WTC11 (cell line): ENCODE results near the gene PCED1A. TPM values are rescaled to one million over a fixed set of nuclear protein-coding genes. Genes with fewer than 3 reads are reported as not detected.

Experiments used
- ATAC-seq: fragments of 200-7000 bp; cut with Tn5 transposase; 2 replicates; pipeline ENCODE4 v1.10.0; 2021; ENCODE audit warnings: mild to moderate bottlenecking, moderate library complexity
- Bru-seq: library from RNA; stranded (reverse); fragments of 400-500 nt; gene quantifications from one replicate; lab custom pipeline; 2021; lab: Mats Ljungman, UMichigan
- CTCF ChIA-PET: fragments of 300-600 bp; sonication (Branson Sonifier 250); formaldehyde crosslinking; loops from one replicate; lab custom pipeline; 2021; ENCODE audit warnings: antibody characterized with exemption; lab: Charles Lee
- POLR2A ChIA-PET: fragments of 350-600 bp; sonication (Branson Sonifier 250); formaldehyde crosslinking; loops from one replicate; lab custom pipeline; 2021; ENCODE audit warnings: antibody characterized with exemption; lab: Charles Lee
- DNase-seq: peaks from one replicate; pipeline ENCODE4 v3.0.0; 2021; ENCODE audit warnings: low spot score
- H3K27ac Mint-ChIP-seq: 2 replicates; pipeline ENCODE4 v1.8.0; 2021; ENCODE audit warnings: mixed read lengths
- H3K27me3 Mint-ChIP-seq: 2 replicates; pipeline ENCODE4 v1.8.0; 2021; ENCODE audit warnings: low read depth, mild to moderate bottlenecking, moderate library complexity, mixed read lengths
- H3K36me3 Mint-ChIP-seq: 2 replicates; pipeline ENCODE4 v1.8.0; 2021; ENCODE audit warnings: mixed read lengths
- H3K4me1 Mint-ChIP-seq: 2 replicates; pipeline ENCODE4 v1.8.0; 2022; ENCODE audit warnings: mixed read lengths
- H3K4me3 Mint-ChIP-seq: 2 replicates; pipeline ENCODE4 v1.8.0; 2021; ENCODE audit warnings: mild to moderate bottlenecking, moderate library complexity, mixed read lengths
- H3K9me3 Mint-ChIP-seq: 2 replicates; pipeline ENCODE4 v1.8.0; 2021; ENCODE audit warnings: mixed read lengths
- ARID4B ChIP-seq: sonication (generic); formaldehyde crosslinking; IDR thresholded peaks from 2 replicates; pipeline ENCODE4 v1.8.0; 2023; ENCODE audit warnings: missing genetic modification reagents, mild to moderate bottlenecking, borderline replicate concordance
- ATF2 ChIP-seq: sonication (generic); formaldehyde crosslinking; IDR thresholded peaks from 2 replicates; pipeline ENCODE4 v1.8.1; 2022; ENCODE audit warnings: low read depth, missing genetic modification reagents, borderline replicate concordance
- CREM ChIP-seq: sonication (generic); formaldehyde crosslinking; IDR thresholded peaks from 2 replicates; pipeline ENCODE4 v1.8.1; 2022; ENCODE audit warnings: mild to moderate bottlenecking, missing genetic modification reagents, moderate library complexity
- ERG ChIP-seq: fragments of 250-450 bp; sonication (Bioruptor Pico); IDR thresholded peaks from 2 replicates; pipeline ENCODE4 v1.8.0; 2021; ENCODE audit warnings: mild to moderate bottlenecking
- FOXK1 ChIP-seq: sonication (generic); formaldehyde crosslinking; IDR thresholded peaks from 2 replicates; pipeline ENCODE4 v1.8.0; 2022; ENCODE audit warnings: mild to moderate bottlenecking, moderate library complexity, missing genetic modification reagents
- FOXP4 ChIP-seq: sonication (generic); formaldehyde crosslinking; IDR thresholded peaks from 2 replicates; pipeline ENCODE4 v1.8.0; 2022; ENCODE audit warnings: mild to moderate bottlenecking, missing genetic modification reagents
- MXD4 ChIP-seq: fragments of 250-450 bp; sonication (Bioruptor Pico); IDR thresholded peaks from 2 replicates; pipeline ENCODE4 v1.8.0; 2021; ENCODE audit warnings: mild to moderate bottlenecking, moderate library complexity, borderline replicate concordance
- MYBL2 ChIP-seq: sonication (generic); formaldehyde crosslinking; IDR thresholded peaks from 2 replicates; pipeline ENCODE4 v1.8.1; 2023; ENCODE audit warnings: mild to moderate bottlenecking, moderate library complexity, missing genetic modification reagents
- NR2C2 ChIP-seq: sonication (generic); formaldehyde crosslinking; IDR thresholded peaks from 2 replicates; pipeline ENCODE4 v1.8.0; 2022; ENCODE audit warnings: mild to moderate bottlenecking, missing genetic modification reagents
- SP1 ChIP-seq: sonication (generic); formaldehyde crosslinking; conservative IDR thresholded peaks from 2 replicates; pipeline ENCODE4 v1.8.1; 2022; ENCODE audit warnings: missing genetic modification reagents
- TCF7 ChIP-seq: sonication (generic); formaldehyde crosslinking; IDR thresholded peaks from 2 replicates; pipeline ENCODE4 v1.8.0; 2022; ENCODE audit warnings: mild to moderate bottlenecking, low read depth, missing genetic modification reagents, moderate library complexity
- TP53 ChIP-seq: sonication (generic); formaldehyde crosslinking; IDR thresholded peaks from 2 replicates; pipeline ENCODE4 v1.8.1; 2023; ENCODE audit warnings: mild to moderate bottlenecking, missing genetic modification reagents
- ZMAT4 ChIP-seq: fragments of 250-450 bp; sonication (Bioruptor Pico); IDR thresholded peaks from 2 replicates; pipeline ENCODE4 v1.9.0; 2021; ENCODE audit warnings: mild to moderate bottlenecking
- ZNF263 ChIP-seq: sonication (generic); formaldehyde crosslinking; IDR thresholded peaks from 2 replicates; pipeline ENCODE4 v1.8.1; 2022; ENCODE audit warnings: low read depth, mild to moderate bottlenecking, moderate library complexity, missing genetic modification reagents
- long read RNA-seq, 3 experiments: library from RNA in 1 of 3; library from capped mRNA in 1 of 3; library from polyadenylated mRNA in 1 of 3; unstranded in 2 of 3; stranded (forward) in 1 of 3; transcript quantifications; one replicate each; pipeline ENCODE4 v2.0.0, GENCODE V29; 2021
- total RNA-seq: library from RNA; stranded (reverse); gene quantifications from 3 replicates; pipeline ENCODE4 v1.2.3, GENCODE V29; 2021
- TF ChIP-seq, protein P1 (sequence below): sonication (generic); formaldehyde crosslinking; IDR thresholded peaks from 2 replicates; pipeline ENCODE4 v1.8.1; 2023; ENCODE audit warnings: mild to moderate bottlenecking, missing genetic modification reagents, borderline replicate concordance
- TF ChIP-seq, protein P2 (sequence below): sonication (generic); formaldehyde crosslinking; IDR thresholded peaks from 2 replicates; pipeline ENCODE4 v1.8.0; 2022; ENCODE audit warnings: mild to moderate bottlenecking, missing genetic modification reagents
- TF ChIP-seq, protein P3 (sequence below): sonication (generic); formaldehyde crosslinking; IDR thresholded peaks from 2 replicates; pipeline ENCODE4 v1.8.0; 2023; ENCODE audit warnings: missing genetic modification reagents

PCED1A gene, protein sequence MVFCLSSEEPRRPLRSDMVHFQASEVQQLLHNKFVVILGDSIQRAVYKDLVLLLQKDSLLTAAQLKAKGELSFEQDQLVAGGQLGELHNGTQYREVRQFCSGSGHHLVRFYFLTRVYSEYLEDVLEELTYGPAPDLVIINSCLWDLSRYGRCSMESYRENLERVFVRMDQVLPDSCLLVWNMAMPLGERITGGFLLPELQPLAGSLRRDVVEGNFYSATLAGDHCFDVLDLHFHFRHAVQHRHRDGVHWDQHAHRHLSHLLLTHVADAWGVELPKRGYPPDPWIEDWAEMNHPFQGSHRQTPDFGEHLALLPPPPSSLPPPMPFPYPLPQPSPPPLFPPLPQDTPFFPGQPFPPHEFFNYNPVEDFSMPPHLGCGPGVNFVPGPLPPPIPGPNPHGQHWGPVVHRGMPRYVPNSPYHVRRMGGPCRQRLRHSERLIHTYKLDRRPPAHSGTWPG
- total RNA-seq, result 19.7 to 37.0 TPM (median 33.5 TPM) in 3 replicates
- Bru-seq, nascent RNA, result percentile 65 among the genes with signal in this experiment
- long read RNA-seq, experiment 1, transcript PCED1A-202 (8 exons, 2,016 nt), result major isoform, 11 of 31 reads
- long read RNA-seq, experiment 1, partial matches to known transcripts, result 10 of 31 reads
- long read RNA-seq, experiment 1, other reads (novel, unspliced or antisense), result 10 of 31 reads
- long read RNA-seq, experiment 2, partial matches to known transcripts, result 10 of 30 reads
- long read RNA-seq, experiment 2, other reads (novel, unspliced or antisense), result 20 of 30 reads
- long read RNA-seq, experiment 3, partial matches to known transcripts, result 0 of 4 reads
- long read RNA-seq, experiment 3, other reads (novel, unspliced or antisense), result 3 of 4 reads

DNA sequence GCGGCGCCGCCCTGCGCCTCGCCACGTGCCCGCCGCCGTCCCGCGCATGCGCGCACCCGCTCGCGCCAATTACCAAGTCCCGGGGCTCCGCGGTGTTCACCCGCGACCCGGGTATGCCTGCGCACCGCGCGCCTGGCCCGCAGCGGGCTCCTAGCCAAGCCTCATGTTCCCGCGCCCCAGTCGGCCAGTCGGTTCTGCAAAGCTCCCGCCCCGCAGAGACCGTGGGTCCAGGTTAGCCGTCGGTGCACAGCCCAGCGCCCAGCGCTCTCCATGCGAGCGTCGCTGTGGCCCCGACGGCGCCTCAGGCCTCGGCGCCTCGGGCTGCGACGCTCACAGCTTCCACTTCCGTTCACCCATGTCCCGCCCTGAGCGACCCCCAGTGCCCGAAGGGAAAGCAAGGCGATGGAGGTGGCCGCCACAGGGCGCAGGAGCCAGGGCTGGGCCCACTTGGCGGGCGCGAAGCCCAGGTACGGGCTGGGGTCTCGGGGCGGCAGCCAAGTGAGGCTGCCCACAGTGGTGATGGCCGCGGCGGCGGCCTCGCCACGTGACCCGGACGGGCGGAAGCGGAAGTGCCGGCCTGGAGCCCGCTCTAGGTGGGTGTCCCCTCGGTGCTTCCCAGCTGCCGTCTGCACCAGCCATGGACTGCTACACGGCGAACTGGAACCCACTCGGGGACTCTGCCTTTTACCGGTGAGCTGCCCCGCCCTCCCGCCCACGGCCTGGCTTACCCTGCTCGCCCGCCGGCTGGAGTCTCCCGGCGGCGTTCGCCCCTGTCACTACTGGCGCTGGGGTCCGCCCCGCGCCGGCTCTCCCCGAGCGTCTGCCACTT is at the start of gene PCED1A, which contains the start of gene VPS16:
TSS of gene PCED1A (minus strand) at position 518 of the 829 bp plus-strand sequence. CDS start 743 bp downstream, outside the sequence.
TSS of gene VPS16 (plus strand) at position 608 of the 829 bp plus-strand sequence. CDS start at position 638, 30 bp downstream.
- ChIA-PET POLR2A (interaction anchor here (0.6 kb wide), 1 partner anchor 257 kb away, joined by 7 read pairs; no protein-coding TSS in a partner anchor), CTCF (interaction anchor here (0.9 to 2.0 kb wide), 5 partner anchors 8 to 84 kb away, joined by 3 to 10 read pairs (median 4); partner anchors contain the start of genes CPXM1 and TMEM239)
- Mint-ChIP-seq H3K27ac (no peak within 1 kb of the TSS), H3K27me3 (peaks cover 27% of the 10 kb centered on the region), H3K9me3 (peaks cover 5% of the 10 kb centered on the region), H3K36me3 (peaks cover 11% of the 10 kb centered on the region), H3K4me1 (peaks cover 8% of the 10 kb centered on the region), H3K4me3 (peak within 1 kb of the TSS; percentile 75)
- ATAC-seq (peak; percentile 92), DNase-seq (peak; percentile 81)
- TF ChIP-seq, protein P1, sequence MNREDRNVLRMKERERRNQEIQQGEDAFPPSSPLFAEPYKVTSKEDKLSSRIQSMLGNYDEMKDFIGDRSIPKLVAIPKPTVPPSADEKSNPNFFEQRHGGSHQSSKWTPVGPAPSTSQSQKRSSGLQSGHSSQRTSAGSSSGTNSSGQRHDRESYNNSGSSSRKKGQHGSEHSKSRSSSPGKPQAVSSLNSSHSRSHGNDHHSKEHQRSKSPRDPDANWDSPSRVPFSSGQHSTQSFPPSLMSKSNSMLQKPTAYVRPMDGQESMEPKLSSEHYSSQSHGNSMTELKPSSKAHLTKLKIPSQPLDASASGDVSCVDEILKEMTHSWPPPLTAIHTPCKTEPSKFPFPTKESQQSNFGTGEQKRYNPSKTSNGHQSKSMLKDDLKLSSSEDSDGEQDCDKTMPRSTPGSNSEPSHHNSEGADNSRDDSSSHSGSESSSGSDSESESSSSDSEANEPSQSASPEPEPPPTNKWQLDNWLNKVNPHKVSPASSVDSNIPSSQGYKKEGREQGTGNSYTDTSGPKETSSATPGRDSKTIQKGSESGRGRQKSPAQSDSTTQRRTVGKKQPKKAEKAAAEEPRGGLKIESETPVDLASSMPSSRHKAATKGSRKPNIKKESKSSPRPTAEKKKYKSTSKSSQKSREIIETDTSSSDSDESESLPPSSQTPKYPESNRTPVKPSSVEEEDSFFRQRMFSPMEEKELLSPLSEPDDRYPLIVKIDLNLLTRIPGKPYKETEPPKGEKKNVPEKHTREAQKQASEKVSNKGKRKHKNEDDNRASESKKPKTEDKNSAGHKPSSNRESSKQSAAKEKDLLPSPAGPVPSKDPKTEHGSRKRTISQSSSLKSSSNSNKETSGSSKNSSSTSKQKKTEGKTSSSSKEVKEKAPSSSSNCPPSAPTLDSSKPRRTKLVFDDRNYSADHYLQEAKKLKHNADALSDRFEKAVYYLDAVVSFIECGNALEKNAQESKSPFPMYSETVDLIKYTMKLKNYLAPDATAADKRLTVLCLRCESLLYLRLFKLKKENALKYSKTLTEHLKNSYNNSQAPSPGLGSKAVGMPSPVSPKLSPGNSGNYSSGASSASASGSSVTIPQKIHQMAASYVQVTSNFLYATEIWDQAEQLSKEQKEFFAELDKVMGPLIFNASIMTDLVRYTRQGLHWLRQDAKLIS (CRISPR knock-in tag), result no peak
- TF ChIP-seq FOXP4 (peak; percentile 74; the same call in 1 of the 2 replicates), CREM (CRISPR knock-in tag) (0 out of 2 replicates have a peak, but pooled peaks have one; percentile 61), NR2C2 (CRISPR knock-in tag) (no peak), MXD4 (no peak), TP53 (CRISPR knock-in tag) (peak; percentile 89), TCF7 (0 out of 2 replicates have a peak, but pooled peaks have one; percentile 81), ARID4B (CRISPR knock-in tag) (peak; percentile 96), SP1 (CRISPR knock-in tag) (peak; percentile 46; the same call in 1 of the 2 replicates), ZMAT4 (CRISPR knock-in tag) (no peak), ZNF263 (CRISPR knock-in tag) (peak; percentile 20; the same call in 1 of the 2 replicates), MYBL2 (peak; percentile 86), ATF2 (CRISPR knock-in tag) (peak; percentile 18; the same call in 1 of the 2 replicates), ERG (CRISPR knock-in tag) (no peak), FOXK1 (peak; percentile 27; the same call in 1 of the 2 replicates)
- TF ChIP-seq, protein P2, sequence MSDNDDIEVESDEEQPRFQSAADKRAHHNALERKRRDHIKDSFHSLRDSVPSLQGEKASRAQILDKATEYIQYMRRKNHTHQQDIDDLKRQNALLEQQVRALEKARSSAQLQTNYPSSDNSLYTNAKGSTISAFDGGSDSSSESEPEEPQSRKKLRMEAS (CRISPR knock-in tag), result peak; percentile 99
- TF ChIP-seq, protein P3, sequence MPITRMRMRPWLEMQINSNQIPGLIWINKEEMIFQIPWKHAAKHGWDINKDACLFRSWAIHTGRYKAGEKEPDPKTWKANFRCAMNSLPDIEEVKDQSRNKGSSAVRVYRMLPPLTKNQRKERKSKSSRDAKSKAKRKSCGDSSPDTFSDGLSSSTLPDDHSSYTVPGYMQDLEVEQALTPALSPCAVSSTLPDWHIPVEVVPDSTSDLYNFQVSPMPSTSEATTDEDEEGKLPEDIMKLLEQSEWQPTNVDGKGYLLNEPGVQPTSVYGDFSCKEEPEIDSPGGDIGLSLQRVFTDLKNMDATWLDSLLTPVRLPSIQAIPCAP, result peak; percentile 81; the same call in 1 of the 2 replicates
